ENCODE results near the gene RHBDD2. TPM values are rescaled to one million over a fixed set of nuclear protein-coding genes. Genes with fewer than 3 reads are reported as not detected.
A peak's percentile ranks its signal among the peaks of the same experiment; 100 is the strongest.

The RHBDD2 gene
- total and polyA plus RNA-seq, 4 donors, result 13.6 to 65.0 (median 37.3) TPM

DNA sequence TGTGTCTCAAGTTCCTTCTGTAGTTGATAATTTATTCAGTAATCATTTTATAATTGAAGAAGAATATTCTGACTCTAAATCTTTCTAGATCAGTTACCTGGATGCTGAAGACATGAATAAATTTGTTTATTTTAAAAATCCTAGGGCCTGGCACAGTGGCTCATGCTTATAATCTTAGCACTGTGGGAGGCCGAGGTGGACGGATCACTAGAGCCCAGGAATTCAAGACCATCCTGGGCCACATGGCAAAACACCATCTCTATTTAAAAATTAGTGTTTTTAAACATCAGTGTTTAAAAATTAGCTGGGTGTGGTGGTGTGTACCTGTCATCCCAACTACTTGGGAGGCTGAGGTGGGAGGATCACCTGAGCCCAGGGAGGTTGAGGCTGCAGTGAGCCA, 45.4 kb downstream of the RHBDD2 start:
- Histone ChIP-seq H3K9ac (ENCODE audit: low read depth in 1 of 2, low read length in 2 of 2) (peak overlapping the region in 1 of 2 donors; percentile 61), H3K4me1 (ENCODE audit: control insufficient read depth in 4 of 4, insufficient read depth in 4 of 4, low read length in 3 of 4) (peaks cover 13 to 65% (median 27%) of the 10 kb centered on the region in 4 donors), H3K27ac (ENCODE audit: low read depth in 1 of 2, low read length in 2 of 2) (peak overlapping the region; percentile 99 to 100), H3K4me3 (ENCODE audit: low read depth in 1 of 3, low read length in 3 of 3) (no peak overlapping the region), H3K9me3 (ENCODE audit: control insufficient read depth in 4 of 4, low read length in 3 of 4) (no peaks in the 10 kb centered on the region), H3K36me3 (ENCODE audit: control insufficient read depth in 4 of 4, insufficient read depth in 3 of 4, low read depth in 1 of 4, low read length in 3 of 4) (peaks cover 2 to 18% (median 11%) of the 10 kb centered on the region in 4 donors), H3K27me3 (ENCODE audit: control insufficient read depth in 4 of 4, insufficient read depth in 4 of 4, low read length in 3 of 4) (no peaks in the 10 kb centered on the region)
- TF ChIP-seq, protein P1, sequence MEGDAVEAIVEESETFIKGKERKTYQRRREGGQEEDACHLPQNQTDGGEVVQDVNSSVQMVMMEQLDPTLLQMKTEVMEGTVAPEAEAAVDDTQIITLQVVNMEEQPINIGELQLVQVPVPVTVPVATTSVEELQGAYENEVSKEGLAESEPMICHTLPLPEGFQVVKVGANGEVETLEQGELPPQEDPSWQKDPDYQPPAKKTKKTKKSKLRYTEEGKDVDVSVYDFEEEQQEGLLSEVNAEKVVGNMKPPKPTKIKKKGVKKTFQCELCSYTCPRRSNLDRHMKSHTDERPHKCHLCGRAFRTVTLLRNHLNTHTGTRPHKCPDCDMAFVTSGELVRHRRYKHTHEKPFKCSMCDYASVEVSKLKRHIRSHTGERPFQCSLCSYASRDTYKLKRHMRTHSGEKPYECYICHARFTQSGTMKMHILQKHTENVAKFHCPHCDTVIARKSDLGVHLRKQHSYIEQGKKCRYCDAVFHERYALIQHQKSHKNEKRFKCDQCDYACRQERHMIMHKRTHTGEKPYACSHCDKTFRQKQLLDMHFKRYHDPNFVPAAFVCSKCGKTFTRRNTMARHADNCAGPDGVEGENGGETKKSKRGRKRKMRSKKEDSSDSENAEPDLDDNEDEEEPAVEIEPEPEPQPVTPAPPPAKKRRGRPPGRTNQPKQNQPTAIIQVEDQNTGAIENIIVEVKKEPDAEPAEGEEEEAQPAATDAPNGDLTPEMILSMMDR (IDR thresholded peaks at IDR 0.05; ENCODE audit: low read depth, low read length, missing input control), result no peak
- TF ChIP-seq HNF4G (IDR thresholded peaks at IDR 0.05) (no peak), RAD21 (IDR thresholded peaks at IDR 0.05) (no peak), RXRA (IDR thresholded peaks at IDR 0.05) (no peak), HNF4A (conservative IDR thresholded peaks at IDR 0.05) (no peak), FOXA1 (IDR thresholded peaks at IDR 0.05) (no peak), TAF1 (conservative IDR thresholded peaks at IDR 0.05) (no peak), YY1 (IDR thresholded peaks at IDR 0.05) (no peak), FOXA2 (IDR thresholded peaks at IDR 0.05) (no peak)
- TF ChIP-seq, protein P2, sequence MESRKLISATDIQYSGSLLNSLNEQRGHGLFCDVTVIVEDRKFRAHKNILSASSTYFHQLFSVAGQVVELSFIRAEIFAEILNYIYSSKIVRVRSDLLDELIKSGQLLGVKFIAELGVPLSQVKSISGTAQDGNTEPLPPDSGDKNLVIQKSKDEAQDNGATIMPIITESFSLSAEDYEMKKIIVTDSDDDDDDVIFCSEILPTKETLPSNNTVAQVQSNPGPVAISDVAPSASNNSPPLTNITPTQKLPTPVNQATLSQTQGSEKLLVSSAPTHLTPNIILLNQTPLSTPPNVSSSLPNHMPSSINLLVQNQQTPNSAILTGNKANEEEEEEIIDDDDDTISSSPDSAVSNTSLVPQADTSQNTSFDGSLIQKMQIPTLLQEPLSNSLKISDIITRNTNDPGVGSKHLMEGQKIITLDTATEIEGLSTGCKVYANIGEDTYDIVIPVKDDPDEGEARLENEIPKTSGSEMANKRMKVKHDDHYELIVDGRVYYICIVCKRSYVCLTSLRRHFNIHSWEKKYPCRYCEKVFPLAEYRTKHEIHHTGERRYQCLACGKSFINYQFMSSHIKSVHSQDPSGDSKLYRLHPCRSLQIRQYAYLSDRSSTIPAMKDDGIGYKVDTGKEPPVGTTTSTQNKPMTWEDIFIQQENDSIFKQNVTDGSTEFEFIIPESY (IDR thresholded peaks at IDR 0.05), result no peak
- TF ChIP-seq, protein P3, sequence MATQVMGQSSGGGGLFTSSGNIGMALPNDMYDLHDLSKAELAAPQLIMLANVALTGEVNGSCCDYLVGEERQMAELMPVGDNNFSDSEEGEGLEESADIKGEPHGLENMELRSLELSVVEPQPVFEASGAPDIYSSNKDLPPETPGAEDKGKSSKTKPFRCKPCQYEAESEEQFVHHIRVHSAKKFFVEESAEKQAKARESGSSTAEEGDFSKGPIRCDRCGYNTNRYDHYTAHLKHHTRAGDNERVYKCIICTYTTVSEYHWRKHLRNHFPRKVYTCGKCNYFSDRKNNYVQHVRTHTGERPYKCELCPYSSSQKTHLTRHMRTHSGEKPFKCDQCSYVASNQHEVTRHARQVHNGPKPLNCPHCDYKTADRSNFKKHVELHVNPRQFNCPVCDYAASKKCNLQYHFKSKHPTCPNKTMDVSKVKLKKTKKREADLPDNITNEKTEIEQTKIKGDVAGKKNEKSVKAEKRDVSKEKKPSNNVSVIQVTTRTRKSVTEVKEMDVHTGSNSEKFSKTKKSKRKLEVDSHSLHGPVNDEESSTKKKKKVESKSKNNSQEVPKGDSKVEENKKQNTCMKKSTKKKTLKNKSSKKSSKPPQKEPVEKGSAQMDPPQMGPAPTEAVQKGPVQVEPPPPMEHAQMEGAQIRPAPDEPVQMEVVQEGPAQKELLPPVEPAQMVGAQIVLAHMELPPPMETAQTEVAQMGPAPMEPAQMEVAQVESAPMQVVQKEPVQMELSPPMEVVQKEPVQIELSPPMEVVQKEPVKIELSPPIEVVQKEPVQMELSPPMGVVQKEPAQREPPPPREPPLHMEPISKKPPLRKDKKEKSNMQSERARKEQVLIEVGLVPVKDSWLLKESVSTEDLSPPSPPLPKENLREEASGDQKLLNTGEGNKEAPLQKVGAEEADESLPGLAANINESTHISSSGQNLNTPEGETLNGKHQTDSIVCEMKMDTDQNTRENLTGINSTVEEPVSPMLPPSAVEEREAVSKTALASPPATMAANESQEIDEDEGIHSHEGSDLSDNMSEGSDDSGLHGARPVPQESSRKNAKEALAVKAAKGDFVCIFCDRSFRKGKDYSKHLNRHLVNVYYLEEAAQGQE (IDR thresholded peaks at IDR 0.05), result no peak
- DNase-seq (ENCODE audit: low spot score), result no peak
- WGBS, result 98% methylated on average over 2 of the region's 2 CpGs

DNA sequence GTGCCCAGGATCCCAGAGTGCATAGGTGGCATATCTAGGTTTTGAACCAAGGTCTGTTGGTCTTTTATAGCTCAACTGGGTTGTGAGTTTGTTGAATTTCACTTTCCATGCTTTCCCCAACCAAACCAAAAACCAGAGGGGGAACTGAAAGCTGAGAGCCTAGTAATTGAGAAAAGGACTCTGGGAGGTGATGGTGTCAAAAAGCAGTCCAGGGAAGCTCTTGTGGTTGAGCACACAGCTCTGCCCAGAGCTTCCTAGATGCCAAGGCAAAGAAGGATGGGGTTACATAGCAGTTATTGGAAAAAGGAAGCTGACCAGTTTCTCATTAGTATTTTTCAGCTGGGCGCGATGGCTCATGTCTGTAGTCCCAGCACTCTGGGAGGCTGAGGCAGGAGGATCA, 46.1 kb downstream of the RHBDD2 start:
- WGBS, result 87% methylated on average over 2 of the region's 2 CpGs
- Histone ChIP-seq H3K4me1 (ENCODE audit: control insufficient read depth in 4 of 4, insufficient read depth in 4 of 4, low read length in 3 of 4) (peaks cover 13 to 64% (median 25%) of the 10 kb centered on the region in 4 donors), H3K4me3 (ENCODE audit: low read depth in 1 of 3, low read length in 3 of 3) (no peak overlapping the region), H3K9me3 (ENCODE audit: control insufficient read depth in 4 of 4, low read length in 3 of 4) (no peaks in the 10 kb centered on the region), H3K9ac (ENCODE audit: low read depth in 1 of 2, low read length in 2 of 2) (peak overlapping the region; percentile 31 to 61), H3K27me3 (ENCODE audit: control insufficient read depth in 4 of 4, insufficient read depth in 4 of 4, low read length in 3 of 4) (no peaks in the 10 kb centered on the region), H3K36me3 (ENCODE audit: control insufficient read depth in 4 of 4, insufficient read depth in 3 of 4, low read depth in 1 of 4, low read length in 3 of 4) (peaks cover 2 to 23% (median 14%) of the 10 kb centered on the region in 4 donors), H3K27ac (ENCODE audit: low read depth in 1 of 2, low read length in 2 of 2) (peak overlapping the region; percentile 99 to 100)
- DNase-seq (ENCODE audit: low spot score), result no peak
- TF ChIP-seq JUND (IDR thresholded peaks at IDR 0.05) (no peak), HNF4A (conservative IDR thresholded peaks at IDR 0.05) (no peak), HNF4G (IDR thresholded peaks at IDR 0.05) (no peak), YY1 (IDR thresholded peaks at IDR 0.05) (no peak)
- TF ChIP-seq, protein P4, sequence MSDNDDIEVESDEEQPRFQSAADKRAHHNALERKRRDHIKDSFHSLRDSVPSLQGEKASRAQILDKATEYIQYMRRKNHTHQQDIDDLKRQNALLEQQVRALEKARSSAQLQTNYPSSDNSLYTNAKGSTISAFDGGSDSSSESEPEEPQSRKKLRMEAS (IDR thresholded peaks at IDR 0.05), result no peak

All from liver (tissue), 9 donors.